Sigmoid colon (tissue), 4 donors: ENCODE data around the gene TAF7.

Experiments used
- EP300 ChIP-seq, 4 donors: sonication (generic); formaldehyde crosslinking; IDR thresholded peaks; one replicate each; pipeline ENCODE4 v1.6.1; 2017; ENCODE audit warnings: antibody characterized with exemption in 4 of 4
- TF ChIP-seq, protein P1 (sequence below), 4 experiments: fragments of 450-650 bp in 3 of 4; fragments of 200-600 bp in 1 of 4; IDR thresholded peaks; one replicate each; pipeline ENCODE4 v1.5.1; 2016 to 2019; ENCODE audit warnings: antibody characterized with exemption in 4 of 4, mild to moderate bottlenecking in 3 of 4, moderate library complexity in 2 of 4

DNA sequence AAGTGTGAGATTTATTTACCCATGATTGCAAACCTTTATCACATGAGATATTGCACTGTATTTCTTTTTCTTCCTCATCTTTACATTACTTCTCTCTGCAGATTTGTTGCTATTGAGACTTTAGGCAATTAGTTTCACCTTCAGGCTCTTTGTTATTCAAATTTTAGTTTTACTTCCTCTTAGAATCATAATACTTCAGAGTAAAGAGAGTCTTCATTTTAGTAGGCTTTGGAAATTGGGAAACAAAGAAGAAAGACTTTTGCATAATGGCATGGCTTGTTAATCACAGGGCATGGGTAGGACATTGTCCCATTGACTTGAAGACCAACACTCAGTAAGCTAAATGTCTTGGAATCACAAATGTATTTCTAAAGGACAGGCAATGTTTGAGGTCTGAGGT, 42.1 kb upstream of the TAF7 start:
- TF ChIP-seq EP300 (IDR thresholded peaks at IDR 0.05), result no peak
- TF ChIP-seq, protein P1, sequence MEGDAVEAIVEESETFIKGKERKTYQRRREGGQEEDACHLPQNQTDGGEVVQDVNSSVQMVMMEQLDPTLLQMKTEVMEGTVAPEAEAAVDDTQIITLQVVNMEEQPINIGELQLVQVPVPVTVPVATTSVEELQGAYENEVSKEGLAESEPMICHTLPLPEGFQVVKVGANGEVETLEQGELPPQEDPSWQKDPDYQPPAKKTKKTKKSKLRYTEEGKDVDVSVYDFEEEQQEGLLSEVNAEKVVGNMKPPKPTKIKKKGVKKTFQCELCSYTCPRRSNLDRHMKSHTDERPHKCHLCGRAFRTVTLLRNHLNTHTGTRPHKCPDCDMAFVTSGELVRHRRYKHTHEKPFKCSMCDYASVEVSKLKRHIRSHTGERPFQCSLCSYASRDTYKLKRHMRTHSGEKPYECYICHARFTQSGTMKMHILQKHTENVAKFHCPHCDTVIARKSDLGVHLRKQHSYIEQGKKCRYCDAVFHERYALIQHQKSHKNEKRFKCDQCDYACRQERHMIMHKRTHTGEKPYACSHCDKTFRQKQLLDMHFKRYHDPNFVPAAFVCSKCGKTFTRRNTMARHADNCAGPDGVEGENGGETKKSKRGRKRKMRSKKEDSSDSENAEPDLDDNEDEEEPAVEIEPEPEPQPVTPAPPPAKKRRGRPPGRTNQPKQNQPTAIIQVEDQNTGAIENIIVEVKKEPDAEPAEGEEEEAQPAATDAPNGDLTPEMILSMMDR (IDR thresholded peaks at IDR 0.05), result no peak
